Fibroblast of the aortic adventitia (primary cell): ENCODE measurements around the gene OXLD1. TPM values are rescaled to one million over a fixed set of nuclear protein-coding genes. Genes with fewer than 3 reads are reported as not detected.

Source experiments
- DNase-seq: peaks from one replicate; pipeline ENCODE4 v3.0.0-alpha.2; 2010; ENCODE audit warnings: low read depth
- H3K4me3 ChIP-seq: 2 replicates; pipeline ENCODE4 v1.5.1; 2011; ENCODE audit warnings: low read depth, mild to moderate bottlenecking, control low read depth, low read length, moderate library complexity
- CTCF ChIP-seq: IDR thresholded peaks from 2 replicates; pipeline ENCODE4 v1.5.1; 2011; ENCODE audit warnings: mild to moderate bottlenecking, low read length, control low read depth, inconsistent platforms; ENCODE audit not compliant: insufficient read depth
- total RNA-seq: library from RNA; depleted of rRNA; stranded (reverse); fragments of >200 nt; gene quantifications from 2 replicates; pipeline ENCODE4 v1.2.3, GENCODE V29; 2012; ENCODE audit warnings: low replicate concordance

The OXLD1 gene
- total RNA-seq, 1 donor, result 20.7 TPM

DNA sequence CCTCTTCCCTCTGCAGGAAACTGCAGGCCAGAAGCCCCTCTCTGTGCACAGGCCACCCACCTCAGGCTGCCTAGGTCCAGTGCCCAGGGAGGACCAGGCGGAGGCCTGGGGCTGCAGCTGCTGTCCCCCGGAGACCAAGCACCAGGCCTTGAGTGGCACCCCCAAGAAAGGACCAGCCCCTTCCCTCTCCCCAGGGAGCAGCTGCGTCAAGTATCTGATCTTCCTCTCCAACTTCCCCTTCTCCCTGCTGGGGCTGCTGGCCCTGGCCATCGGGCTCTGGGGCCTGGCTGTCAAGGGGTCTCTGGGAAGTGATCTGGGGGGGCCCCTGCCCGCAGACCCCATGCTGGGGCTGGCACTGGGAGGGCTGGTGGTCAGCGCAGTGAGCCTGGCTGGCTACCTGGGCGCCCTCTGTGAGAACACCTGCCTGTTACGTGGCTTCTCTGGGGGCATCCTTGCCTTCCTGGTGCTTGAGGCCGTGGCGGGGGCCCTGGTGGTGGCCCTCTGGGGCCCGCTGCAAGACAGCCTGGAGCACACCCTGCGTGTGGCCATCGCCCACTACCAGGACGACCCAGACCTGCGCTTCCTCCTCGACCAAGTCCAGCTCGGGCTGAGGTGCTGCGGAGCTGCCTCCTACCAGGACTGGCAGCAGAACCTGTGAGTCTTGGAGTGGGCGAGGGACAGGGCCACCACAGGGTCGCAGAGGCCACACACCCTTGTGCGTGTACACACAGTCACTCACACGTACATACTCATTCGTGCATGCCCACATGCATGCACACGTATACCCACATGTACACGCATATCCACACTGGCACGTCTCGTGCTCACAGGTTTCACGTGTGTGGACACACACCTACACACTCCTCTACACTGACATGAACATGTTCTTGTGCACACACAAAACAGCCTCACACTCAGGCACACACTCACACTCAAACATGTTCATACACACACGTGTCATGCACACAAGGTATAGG, 21.1 kb downstream of the OXLD1 start:
- TF ChIP-seq CTCF, result no peak
- no peak overlapping the region for H3K4me3 ChIP-seq
- no peak for DNase-seq

DNA sequence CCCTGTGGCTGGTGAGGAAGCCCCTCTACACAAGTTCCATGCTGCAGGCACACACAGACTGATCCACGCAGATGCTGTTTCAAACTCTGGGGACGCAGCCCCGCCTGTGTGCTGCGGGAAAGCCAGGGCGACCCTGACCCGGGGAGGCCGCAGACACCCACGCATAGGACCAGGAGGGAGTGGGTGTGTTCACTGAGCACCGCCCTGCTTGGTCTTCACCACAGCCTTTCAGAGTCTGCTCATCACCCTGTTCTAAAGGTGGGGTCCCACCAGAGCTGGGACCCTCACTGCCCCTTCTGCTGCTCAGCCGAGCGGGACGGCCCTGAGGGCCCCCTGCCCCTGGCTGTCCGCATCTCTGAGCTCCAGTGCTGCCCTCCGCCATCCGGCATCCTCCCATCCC, 21.9 kb downstream of the OXLD1 start:
- H3K4me3 ChIP-seq, result no peak overlapping the region
- TF ChIP-seq CTCF, result no peak
- no peak for DNase-seq

- TF ChIP-seq CTCF, result no peak
- H3K4me3 ChIP-seq, result no peak overlapping the region
- DNase-seq, result peak; percentile 49
Observed at GRCh38 chr17:81641825-81642489, 24.4 kb downstream of the OXLD1 start.

- no peak for DNase-seq
- no peak overlapping the region for H3K4me3 ChIP-seq
- no peak for TF ChIP-seq CTCF
Observed at GRCh38 chr17:81640011-81640410, 26.4 kb downstream of the OXLD1 start.

- H3K4me3 ChIP-seq, result no peak overlapping the region
- DNase-seq, result no peak
- no peak for TF ChIP-seq CTCF
Observed at GRCh38 chr17:81638683-81639082, 27.7 kb downstream of the OXLD1 start.

- peak; percentile 83 for DNase-seq
- no peak for TF ChIP-seq CTCF
- peak within 1 kb of the TSS; percentile 91 for H3K4me3 ChIP-seq
Observed at GRCh38 chr17:81636505-81637288, 29.7 kb downstream of the OXLD1 start, which contains the start of the genes NPLOC4 and TSPAN10. Gene NPLOC4, minus strand, starts transcription at chr17:81637112. Its CDS starts 182 bp downstream, at chr17:81636930. Gene TSPAN10, plus strand, starts transcription at chr17:81637196. Its CDS starts 5,217 bp downstream, at chr17:81642413.
